GM19467 (cell line): Measurements from ENCODE around the gene NPM1.
"Not testable (repeated sequence)": the region's sequence is repeated elsewhere in the genome, so short reads cannot be mapped to it uniquely, and the experiment has no call there.

ENCODE experiments used
- ATAC-seq: cut with Tn5 transposase; IDR thresholded peaks from one replicate; pipeline ENCODE4 v1.9.1; 2021; ENCODE audit warnings: mild to moderate bottlenecking, moderate library complexity; ENCODE audit not compliant: unreplicated experiment

Gene NPM1

GRCh38 chr5:171412186-171412585 lies 24.5 kb downstream of the NPM1 start:
- no peak for ATAC-seq

GRCh38 chr5:171413153-171413910 lies 25.7 kb downstream of the NPM1 start:
- ATAC-seq, result no peak

- ATAC-seq, result not testable (repeated sequence)
Observed at GRCh38 chr5:171413993-171414392, 26.3 kb downstream of the NPM1 start.

- ATAC-seq, result no peak
Observed at GRCh38 chr5:171415115-171415730, 27.6 kb downstream of the NPM1 start.

- ATAC-seq, result no peak
Observed at GRCh38 chr5:171416160-171417049, 28.8 kb downstream of the NPM1 start.

- ATAC-seq, result peak; percentile 52
Observed at GRCh38 chr5:171418316-171418981, 30.8 kb downstream of the NPM1 start.

- ATAC-seq, result peak; percentile 36
Observed at GRCh38 chr5:171418982-171419687, 31.5 kb downstream of the NPM1 start, which contains the start of gene FGF18. Gene FGF18, plus strand, starts transcription at chr5:171419647. Its CDS starts 553 bp downstream, at chr5:171420200.

- no peak for ATAC-seq
Observed at GRCh38 chr5:171419688-171420430, 32.2 kb downstream of the NPM1 start.

GRCh38 chr5:171420431-171421241 lies 33.0 kb downstream of the NPM1 start:
- ATAC-seq, result no peak

- ATAC-seq, result no peak
Observed at GRCh38 chr5:171421331-171422262, 33.9 kb downstream of the NPM1 start.

GRCh38 chr5:171422495-171422894 lies 34.8 kb downstream of the NPM1 start:
- ATAC-seq, result no peak

GRCh38 chr5:171422902-171423663 lies 35.4 kb downstream of the NPM1 start:
- ATAC-seq, result no peak

GRCh38 chr5:171424726-171425125 lies 37.1 kb downstream of the NPM1 start:
- no peak for ATAC-seq

- no peak for ATAC-seq
Observed at GRCh38 chr5:171425596-171426244, 38.1 kb downstream of the NPM1 start.

- ATAC-seq, result no peak
Observed at GRCh38 chr5:171426266-171426665, 38.6 kb downstream of the NPM1 start.

GRCh38 chr5:171426680-171427079 lies 39.0 kb downstream of the NPM1 start:
- no peak for ATAC-seq
